HS-5 (cell line): ENCODE data around the gene QPRT.
"Not testable (repeated sequence)": the region's sequence is repeated elsewhere in the genome, so short reads cannot be mapped to it uniquely, and the experiment has no call there.

Source experiments
- DNase-seq: peaks from one replicate; pipeline ENCODE4 v3.0.0-alpha.2; 2012; ENCODE audit warnings: low read depth

The QPRT gene

DNA sequence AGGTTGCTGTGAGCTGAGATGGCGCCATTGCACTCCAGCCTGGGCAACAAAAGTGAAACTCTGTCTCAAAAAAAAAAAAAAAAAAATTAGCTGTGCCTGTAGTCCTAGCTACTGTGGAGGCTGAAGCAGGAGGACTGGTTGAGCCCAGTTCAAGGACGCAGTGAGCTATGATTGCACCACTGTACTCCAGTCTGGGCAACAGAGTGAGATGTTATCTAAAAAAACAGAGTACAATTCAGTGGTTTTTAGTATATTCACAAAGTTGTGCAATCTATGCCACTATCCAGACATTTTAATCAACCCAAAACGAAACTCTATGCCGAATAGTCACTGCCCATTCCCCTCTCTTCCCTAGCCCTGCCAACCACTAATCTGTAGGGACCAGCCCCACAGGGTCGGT lies 41.7 kb downstream of the QPRT start:
- no peak for DNase-seq

DNA sequence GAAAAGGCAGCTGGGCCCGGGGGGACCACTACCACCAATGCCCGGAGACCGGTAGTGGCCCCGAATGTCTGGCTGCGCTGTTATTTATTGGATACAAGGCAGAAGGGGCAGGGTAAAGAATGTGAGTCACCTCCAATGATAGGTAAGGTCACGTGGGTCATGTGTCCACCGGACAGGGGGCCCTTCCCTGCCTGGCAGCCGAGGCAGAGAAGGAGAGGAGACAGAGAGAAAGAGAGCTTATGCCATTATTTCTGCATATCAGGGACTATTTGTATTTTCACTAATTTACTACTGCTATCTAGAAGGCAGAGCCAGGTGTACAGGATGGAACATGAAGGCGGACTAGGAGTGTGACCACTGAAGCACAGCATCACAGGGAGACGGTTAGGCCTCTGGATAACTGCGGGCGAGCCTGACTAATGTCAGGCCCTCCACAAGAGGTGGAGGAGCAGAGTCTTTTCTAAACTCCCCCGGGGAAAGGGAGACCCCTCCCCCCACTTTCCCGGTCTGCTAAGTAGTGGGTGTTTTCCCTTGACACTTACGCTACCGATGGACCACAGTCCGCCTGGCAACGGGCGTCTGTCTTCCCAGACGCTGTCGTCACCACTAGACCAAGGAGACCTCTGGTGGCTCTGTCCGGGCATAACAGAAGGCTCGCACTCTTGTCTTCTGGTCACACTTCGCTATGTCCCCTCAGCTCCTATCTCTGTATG lies 42.3 kb downstream of the QPRT start:
- not testable (repeated sequence) for DNase-seq

DNA sequence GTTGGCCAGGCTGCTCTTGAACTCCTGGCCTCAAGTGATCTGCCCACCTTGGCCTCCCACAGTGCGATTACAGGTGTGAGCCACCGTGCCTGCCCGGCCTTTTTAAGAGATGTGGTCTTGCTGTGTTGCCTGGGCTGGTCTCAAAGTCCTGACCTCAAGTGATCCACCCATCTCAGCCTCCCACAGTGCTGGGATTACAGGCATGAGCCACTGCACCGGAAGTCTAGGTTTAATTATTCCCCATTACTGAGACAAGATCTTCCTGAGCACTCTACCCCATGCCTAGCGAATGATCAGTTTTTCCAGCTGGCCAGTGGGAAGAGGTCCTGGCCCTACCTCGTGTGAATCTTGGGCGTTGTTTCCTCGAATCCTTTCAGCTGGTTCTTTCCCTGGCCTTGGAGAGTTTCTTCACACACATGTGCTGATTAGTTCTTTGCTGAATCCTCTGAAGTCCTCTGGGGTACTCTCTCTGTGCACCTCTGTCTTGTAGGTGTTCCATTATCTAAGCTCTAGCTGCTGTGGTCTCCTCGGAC lies 47.9 kb downstream of the QPRT start:
- DNase-seq = no peak

GRCh38 chr16:29727452-29727851 lies 48.5 kb downstream of the QPRT start:
- no peak for DNase-seq

GRCh38 chr16:29729116-29729521 lies 50.1 kb downstream of the QPRT start:
- peak; percentile 24 for DNase-seq

DNA sequence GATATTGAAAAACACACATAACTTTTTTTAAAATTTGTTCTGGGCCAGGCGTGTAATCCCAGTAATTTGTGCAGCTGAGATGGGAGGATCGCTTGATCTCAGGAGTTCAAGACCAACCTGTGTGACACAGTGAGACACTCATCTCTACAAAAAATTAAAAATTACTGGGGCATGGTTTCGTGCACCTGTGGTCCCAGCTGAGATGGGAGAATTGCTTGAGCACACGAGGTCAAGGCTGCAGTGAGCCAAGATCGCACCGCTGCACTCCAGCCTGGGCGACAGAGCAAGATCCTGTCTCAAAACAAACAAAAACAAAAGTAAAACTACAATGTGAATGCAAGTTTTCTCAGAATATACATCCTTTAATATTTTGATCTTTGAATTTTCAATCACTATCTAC lies 51.7 kb downstream of the QPRT start:
- DNase-seq = no peak

DNA sequence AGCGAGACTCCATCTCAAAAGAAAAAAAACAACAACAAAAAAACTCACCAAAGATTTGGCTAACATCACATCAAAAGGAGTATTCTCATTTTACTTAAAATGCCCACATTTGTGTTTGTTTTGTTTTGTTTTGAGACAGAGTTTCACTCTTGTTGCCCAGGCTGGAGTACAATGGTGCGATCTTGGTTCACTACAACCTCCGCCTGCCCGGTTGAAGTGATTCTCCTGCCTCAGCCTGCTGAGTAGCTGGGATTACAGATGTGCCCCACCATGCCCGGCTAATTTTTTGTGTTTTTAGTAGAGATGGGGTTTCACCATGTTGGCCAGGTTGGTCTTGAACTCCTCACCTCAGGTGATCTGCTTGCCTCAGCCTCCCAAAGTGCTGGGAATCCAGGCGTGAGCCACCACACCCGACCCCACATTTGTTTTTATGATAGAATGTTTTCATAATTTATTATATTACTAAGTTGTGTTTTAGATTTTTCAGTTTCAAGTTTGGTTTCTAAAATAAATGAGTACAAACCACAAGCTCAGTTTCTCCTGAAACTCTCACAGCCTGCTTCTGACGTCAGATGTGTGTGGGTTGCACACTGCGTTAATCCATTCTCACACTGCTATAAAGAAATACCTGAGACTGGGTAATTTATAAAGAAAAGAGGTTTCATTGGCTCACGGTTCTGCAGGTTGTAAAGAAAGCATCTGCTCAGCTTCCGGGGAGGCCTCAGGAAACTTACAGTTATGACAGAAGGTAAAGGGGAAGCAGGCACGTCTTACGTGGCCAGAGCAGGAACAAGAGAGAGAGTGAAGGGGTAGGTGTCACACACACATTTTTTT lies 53.0 kb downstream of the QPRT start:
- DNase-seq = not testable (repeated sequence)

DNA sequence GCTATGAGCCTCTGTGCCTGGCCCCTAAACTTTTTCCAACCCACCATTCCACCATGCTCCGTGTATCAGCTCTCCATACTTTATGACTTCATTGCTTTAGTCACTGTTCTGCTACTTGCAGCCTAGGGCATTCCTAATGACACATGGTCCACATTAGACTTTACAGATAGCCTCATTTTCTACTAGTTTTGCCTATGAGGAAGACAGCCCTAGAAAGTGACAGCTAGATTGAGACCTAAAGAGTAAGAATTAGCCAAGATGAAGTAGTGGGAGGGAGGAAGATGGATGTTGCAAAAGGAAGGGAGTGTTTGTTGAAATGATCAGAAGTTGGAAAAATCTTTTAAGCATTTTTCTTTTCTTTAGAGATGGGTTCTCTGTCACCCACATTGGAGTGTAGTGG lies 55.8 kb downstream of the QPRT start:
- DNase-seq = no peak

GRCh38 chr16:29736112-29736511 lies 57.1 kb downstream of the QPRT start:
- no peak for DNase-seq

DNA sequence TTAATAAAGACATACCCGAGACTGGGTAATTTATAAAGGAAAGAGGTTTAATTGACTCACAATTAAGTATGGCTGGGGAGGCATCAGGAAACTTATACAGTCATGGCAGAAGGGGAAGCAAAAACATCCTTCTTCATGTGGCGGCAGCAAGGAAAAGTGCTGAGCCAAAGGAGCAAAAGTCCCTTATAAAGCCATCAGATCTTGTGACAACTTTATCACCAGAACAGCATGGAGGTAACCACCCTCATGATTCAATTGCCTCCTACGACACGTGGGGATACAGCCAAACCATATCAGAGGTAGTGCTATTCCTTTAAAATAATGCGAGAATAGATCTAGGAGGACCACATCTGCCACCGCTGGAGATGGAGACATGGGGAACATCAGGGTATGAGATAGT lies 57.8 kb downstream of the QPRT start:
- DNase-seq = no peak

GRCh38 chr16:29737713-29738112 lies 58.7 kb downstream of the QPRT start:
- DNase-seq = no peak

- no peak for DNase-seq
Observed at GRCh38 chr16:29738514-29738913, 59.5 kb downstream of the QPRT start.

- not testable (repeated sequence) for DNase-seq
Observed at GRCh38 chr16:29739927-29740629, 61.1 kb downstream of the QPRT start.

GRCh38 chr16:29740630-29741015 lies 61.6 kb downstream of the QPRT start:
- not testable (repeated sequence) for DNase-seq

DNA sequence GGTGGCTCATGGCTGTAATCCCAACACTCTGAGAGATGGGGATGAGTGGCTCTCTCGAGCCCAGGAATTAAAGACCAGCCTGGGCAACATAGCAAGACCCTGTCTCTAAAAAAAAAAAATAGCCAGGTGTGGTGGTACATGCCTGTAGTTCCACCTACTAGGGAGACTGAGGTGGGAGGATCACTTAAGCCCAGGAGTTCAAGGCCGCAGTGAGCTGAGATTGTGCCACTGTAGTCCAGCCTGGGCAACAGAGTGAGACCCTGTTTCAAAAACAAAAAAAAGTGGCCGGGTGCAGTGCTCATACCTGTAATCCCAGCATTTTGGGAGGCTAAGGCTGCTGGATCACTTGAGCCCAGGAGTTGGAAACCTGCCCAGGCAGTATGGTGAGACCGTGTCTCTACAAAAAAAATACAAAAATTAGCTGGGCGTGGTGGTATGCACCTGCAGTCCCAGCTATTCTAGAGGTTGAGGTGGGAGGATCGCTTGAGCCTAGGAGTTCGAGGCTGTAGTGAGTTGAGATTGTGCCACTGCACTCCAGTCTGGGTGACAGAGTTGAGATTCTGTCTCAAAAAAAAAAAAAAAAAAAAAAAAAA lies 63.8 kb downstream of the QPRT start:
- DNase-seq = no peak

DNA sequence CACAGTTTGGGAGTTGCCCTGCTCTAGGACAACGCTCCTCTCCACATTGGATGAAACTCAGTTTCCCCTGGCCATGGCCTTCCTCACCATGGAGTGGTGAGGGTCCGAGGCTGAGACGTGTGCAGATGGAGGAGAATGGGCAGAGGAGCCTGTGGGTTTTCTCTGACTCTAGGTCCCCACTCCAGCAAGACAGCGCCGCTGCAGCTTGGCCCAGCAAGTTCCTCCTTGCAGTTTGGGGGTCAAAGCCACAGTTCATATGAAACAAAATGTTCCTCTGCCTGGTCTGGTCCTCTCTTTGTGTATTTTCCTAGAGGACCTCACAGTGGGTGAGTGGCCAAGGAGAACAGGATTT lies 64.5 kb downstream of the QPRT start:
- no peak for DNase-seq

DNA sequence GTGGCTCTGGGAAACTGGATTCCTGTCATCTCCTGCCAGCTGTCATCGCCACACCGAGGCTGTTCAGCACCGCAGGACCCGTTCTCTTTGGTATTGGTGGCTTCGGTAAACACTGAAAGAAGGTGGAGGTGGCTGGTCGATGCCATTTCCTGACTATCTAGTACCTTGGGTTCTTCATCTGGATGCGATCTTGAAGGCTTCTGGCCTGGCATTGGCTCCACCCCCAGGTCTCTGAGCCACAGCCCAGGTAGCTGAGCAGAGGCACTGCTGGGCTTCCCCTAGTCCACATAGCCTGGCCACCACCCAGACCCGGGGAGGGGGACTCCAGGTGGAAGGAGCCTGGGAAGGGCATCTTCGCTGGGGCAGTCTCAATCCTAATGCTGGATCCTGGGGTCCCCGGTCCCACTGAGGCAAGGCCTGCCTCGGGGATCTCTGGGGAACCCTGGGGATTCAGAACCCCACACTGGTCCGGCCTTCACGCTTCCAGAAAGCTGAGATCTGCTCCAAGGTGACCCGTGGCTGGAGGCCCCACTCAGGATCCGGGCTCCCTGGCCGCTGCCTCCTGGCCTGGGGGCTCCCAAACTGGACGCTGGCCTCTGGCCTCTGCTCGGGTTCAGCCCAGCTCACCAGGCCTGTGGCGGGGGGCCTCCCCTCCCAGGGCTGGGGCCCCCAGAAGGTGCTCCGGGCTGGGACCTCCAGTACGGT lies 65.0 kb downstream of the QPRT start:
- no peak for DNase-seq

- DNase-seq = no peak
Observed at GRCh38 chr16:29744541-29745101, 65.6 kb downstream of the QPRT start.

DNA sequence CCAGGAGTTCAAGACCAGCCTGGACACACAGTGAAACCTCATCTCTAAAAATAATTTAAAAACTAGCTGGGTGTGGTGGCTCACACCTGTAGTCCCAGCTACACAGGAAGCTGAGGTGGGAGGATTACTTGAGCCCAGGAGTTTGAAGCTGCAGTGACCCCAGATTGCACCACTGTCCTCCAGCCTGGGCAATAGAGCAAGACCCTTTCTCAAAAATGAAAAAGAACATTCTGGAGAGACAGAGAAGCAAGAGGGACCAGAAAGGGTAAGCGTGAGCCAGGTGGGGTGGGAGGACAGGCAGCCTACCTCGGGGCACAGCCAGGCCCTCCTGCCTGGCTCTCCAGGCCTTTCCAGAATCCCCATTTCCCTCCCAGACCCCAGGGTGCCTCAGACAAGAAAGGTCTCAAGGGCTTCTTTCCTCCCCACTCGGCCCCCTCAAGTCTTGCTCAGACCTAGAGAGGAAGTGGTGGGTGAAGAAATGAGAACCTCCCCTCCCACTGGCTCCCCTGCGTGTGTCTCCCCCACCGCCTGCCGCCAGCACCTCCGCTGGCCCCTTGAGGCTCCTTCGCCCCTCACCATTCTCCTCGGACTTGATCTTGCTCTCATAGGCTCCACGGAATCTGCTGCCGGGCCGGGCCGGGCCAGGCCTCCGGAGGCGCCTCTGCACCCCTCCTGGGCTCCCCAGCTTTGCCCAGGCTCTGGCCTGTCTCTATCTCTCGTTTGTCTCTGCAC lies 66.3 kb downstream of the QPRT start:
- no peak for DNase-seq

- DNase-seq = no peak
Observed at GRCh38 chr16:29745853-29746345, 66.9 kb downstream of the QPRT start, which contains the start of gene C16orf54. Gene C16orf54, minus strand, starts transcription at chr16:29745990. Its CDS starts 1,039 bp downstream, at chr16:29744951.
